Measurements from ENCODE around the gene CELA3A. TPM values are rescaled to one million over a fixed set of nuclear protein-coding genes. Genes with fewer than 3 reads are reported as not detected.
A peak's percentile ranks its signal among the peaks of the same experiment; 100 is the strongest.

The CELA3A gene
- total and polyA plus RNA-seq, 10 of the 15 experiments (the other 5 are each of a cell fraction or from before 2014, with no cell fraction given) = 7.6 TPM; not detected in 9

DNA sequence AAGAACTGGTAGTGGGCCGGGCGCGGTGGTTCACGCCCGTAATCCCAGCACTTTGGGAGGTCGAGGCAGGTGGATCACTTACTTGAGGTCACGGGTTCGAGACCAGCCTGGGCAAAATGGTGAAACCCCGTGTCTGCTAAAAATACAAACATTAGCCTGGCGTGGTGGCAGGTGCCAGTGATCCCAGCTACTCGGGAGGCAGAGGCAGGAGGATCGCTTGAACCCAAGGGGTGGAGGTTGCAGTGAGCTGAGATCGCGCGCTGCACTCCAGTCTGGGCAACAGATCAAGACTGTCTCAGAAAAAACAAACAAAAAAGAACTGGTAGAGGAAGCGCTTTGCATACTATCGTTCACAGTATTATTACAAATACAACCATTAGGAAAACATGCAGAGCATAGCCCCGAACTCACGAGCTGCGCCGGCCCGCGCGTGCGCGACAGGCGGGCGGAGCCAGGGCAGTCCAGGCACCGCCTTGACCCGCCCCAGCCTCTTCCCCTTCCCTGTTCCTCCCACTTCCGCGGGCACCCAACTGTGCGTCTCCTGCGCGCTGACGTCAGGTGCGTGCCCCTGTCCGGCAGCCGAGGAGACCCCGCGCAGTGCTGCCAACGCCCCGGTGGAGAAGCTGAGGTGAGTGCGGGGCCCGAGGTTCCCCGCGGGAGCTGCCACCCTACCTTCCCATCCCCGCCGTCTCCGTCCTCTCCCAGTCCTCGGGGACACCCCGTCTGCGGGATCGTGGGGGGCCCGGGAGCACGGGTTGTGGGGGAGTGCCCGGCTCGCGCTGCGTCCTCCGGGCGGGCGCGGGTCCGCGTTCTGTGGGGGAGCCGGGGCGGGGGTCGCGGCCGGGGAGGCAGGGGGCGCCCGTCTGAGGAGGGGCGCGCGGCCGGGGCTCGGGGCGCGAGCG lies 50.9 kb downstream of the CELA3A start, which contains the start of gene CDC42 (continued):
- TF ChIP-seq CBFB (IDR thresholded peaks at IDR 0.05; ENCODE audit: low read depth) (peak; percentile 93), MTA3 (IDR thresholded peaks at IDR 0.05; ENCODE audit: borderline replicate concordance, low read length) (no peak), IRF4 (IDR thresholded peaks at IDR 0.05; ENCODE audit: low read depth, low read length) (0 out of 2 replicates have a peak, but pooled peaks have one; percentile 20), POLR2AphosphoS2 (IDR thresholded peaks at IDR 0.05; ENCODE audit: low read depth, low read length) (peak; percentile 92), SUPT20H (IDR thresholded peaks at IDR 0.05; ENCODE audit: borderline replicate concordance, control insufficient read depth, low read depth, low read length) (no peak), IRF5 (IDR thresholded peaks at IDR 0.05; ENCODE audit: borderline replicate concordance) (no peak), E2F4 (IDR thresholded peaks at IDR 0.05; ENCODE audit: low read depth, low read length) (no peak), BCLAF1 (IDR thresholded peaks at IDR 0.05) (no peak), CUX1 (IDR thresholded peaks at IDR 0.05; ENCODE audit: insufficient replicate concordance, low read depth, low read length) (no peak), JUNB (IDR thresholded peaks at IDR 0.05) (no peak), ATF2 (IDR thresholded peaks at IDR 0.05; ENCODE audit: low read length) (no peak)
- TF ChIP-seq, protein P1, sequence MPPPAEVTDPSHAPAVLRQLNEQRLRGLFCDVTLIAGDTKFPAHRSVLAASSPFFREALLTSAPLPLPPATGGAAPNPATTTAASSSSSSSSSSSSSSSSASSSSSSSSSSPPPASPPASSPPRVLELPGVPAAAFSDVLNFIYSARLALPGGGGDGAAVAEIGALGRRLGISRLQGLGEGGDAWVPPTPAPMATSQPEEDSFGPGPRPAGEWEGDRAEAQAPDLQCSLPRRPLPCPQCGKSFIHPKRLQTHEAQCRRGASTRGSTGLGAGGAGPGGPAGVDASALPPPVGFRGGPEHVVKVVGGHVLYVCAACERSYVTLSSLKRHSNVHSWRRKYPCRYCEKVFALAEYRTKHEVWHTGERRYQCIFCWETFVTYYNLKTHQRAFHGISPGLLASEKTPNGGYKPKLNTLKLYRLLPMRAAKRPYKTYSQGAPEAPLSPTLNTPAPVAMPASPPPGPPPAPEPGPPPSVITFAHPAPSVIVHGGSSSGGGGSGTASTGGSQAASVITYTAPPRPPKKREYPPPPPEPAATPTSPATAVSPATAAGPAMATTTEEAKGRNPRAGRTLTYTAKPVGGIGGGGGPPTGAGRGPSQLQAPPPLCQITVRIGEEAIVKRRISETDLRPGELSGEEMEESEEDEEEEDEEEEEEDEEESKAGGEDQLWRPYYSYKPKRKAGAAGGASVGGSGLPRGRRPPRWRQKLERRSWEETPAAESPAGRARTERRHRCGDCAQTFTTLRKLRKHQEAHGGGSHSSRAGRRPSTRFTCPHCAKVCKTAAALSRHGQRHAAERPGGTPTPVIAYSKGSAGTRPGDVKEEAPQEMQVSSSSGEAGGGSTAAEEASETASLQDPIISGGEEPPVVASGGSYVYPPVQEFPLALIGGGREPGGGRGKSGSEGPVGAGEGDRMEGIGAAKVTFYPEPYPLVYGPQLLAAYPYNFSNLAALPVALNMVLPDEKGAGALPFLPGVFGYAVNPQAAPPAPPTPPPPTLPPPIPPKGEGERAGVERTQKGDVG (CRISPR knock-in tag; IDR thresholded peaks at IDR 0.05) = no peak

Data from GM12878 (cell line).